WI38 (cell line): Measurements from ENCODE around the gene C18orf32.
"Not testable (repeated sequence)": the region's sequence is repeated elsewhere in the genome, so short reads cannot be mapped to it uniquely, and the experiment has no call there.

Experiments
- H3K4me3 ChIP-seq: 2 replicates; pipeline ENCODE4 v1.5.1; 2011; ENCODE audit warnings: low read depth, mild to moderate bottlenecking, control low read depth, low read length
- CTCF ChIP-seq: IDR thresholded peaks from 2 replicates; pipeline ENCODE4 v1.5.1; 2012; ENCODE audit warnings: low read depth, mild to moderate bottlenecking, control low read depth, low read length

Gene C18orf32

GRCh38 chr18:49456794-49457193 is 30.2 kb downstream of the C18orf32 start:
- H3K4me3 ChIP-seq: no peak overlapping the region
- no peak for TF ChIP-seq CTCF

GRCh38 chr18:49452534-49452933 is 34.5 kb downstream of the C18orf32 start:
- H3K4me3 ChIP-seq: not testable (repeated sequence)

- H3K4me3 ChIP-seq: no peak overlapping the region
- TF ChIP-seq CTCF: peak; percentile 59
These were observed 39.0 kb downstream of the C18orf32 start for GRCh38 chr18:49447810-49448745.

GRCh38 chr18:49446481-49446880 is 40.6 kb downstream of the C18orf32 start:
- TF ChIP-seq CTCF: no peak
- no peak overlapping the region for H3K4me3 ChIP-seq

- no peak overlapping the region for H3K4me3 ChIP-seq
- no peak for TF ChIP-seq CTCF
These were observed 42.5 kb downstream of the C18orf32 start for GRCh38 chr18:49444581-49444980.

GRCh38 chr18:49443837-49444236 is 43.2 kb downstream of the C18orf32 start:
- no peak for TF ChIP-seq CTCF
- no peak overlapping the region for H3K4me3 ChIP-seq

- no peak for TF ChIP-seq CTCF
- no peak overlapping the region for H3K4me3 ChIP-seq
These were observed 45.6 kb downstream of the C18orf32 start for GRCh38 chr18:49441338-49441938.
